ENCODE data around the gene PLCG2. TPM values are rescaled to one million over a fixed set of nuclear protein-coding genes. Genes with fewer than 3 reads are reported as not detected.

PLCG2 gene
- total and polyA plus RNA-seq, 2 of the 8 experiments (the other 6 are each of a cell fraction or from before 2014, with no cell fraction given) = 6.1 to 6.9 TPM

DNA sequence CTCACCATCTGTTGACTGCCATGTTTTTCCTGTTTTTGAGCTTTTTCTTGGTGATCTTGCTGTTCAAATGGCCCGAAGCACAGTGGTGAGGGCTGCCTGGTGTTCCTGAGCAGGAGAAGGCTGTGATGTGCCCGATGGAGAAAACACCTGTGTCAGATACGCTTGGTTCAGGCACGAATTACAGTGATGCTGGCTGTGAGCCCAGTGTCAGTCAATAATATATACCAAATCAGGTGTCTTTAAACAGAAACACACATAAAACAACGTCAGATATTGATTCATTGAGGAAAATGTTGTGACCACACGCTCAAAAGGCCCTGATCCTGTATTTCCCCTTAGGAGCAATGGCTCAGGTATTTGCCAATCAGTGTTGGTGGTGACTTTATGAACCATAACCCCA lies 120.5 kb downstream of the PLCG2 start:
- Histone ChIP-seq H3K4me2 (ENCODE audit: insufficient read depth in 1 of 2, low read depth in 2 of 2, low read length in 2 of 2) (no peak overlapping the region), H2BK120ac (replicated peaks; ENCODE audit: low read depth, low read length) (no peak overlapping the region), H3K9ac (replicated peaks in 1 of 4; ENCODE audit: extremely low read depth in 1 of 4, low read depth in 3 of 4, low read length in 3 of 4) (no peak overlapping the region), H3K14ac (ENCODE audit: insufficient read length) (no peak overlapping the region), H2AFZ (ENCODE audit: low read length) (no peak overlapping the region), H3K23me2 (ENCODE audit: low read depth, low read length) (no peaks in the 10 kb centered on the region), H2BK12ac (ENCODE audit: low read depth, low read length) (no peak overlapping the region), H3K27me3 (replicated peaks in 1 of 4; ENCODE audit: control insufficient read depth in 3 of 4, extremely low read depth in 1 of 4, insufficient read depth in 3 of 4, low read length in 3 of 4) (no peaks in the 10 kb centered on the region), H2BK15ac (ENCODE audit: low read length) (no peak overlapping the region), H2AK5ac (ENCODE audit: low read depth, low read length) (no peak overlapping the region), H4K5ac (ENCODE audit: insufficient read length, low read depth, low read length) (no peak overlapping the region), H3K27ac (ENCODE audit: low read depth, low read length) (no peak overlapping the region), H3K79me2 (ENCODE audit: control insufficient read depth in 1 of 2, insufficient read depth in 2 of 2, low read length in 2 of 2) (no peaks in the 10 kb centered on the region), H3K36me3 (ENCODE audit: control insufficient read depth in 2 of 4, insufficient read depth in 4 of 4, low read length in 3 of 4) (no peaks in the 10 kb centered on the region), H3K23ac (ENCODE audit: insufficient read length) (no peak overlapping the region), H3K4me1 (replicated peaks in 1 of 4; ENCODE audit: control insufficient read depth in 3 of 4, insufficient read depth in 4 of 4, low read length in 3 of 4) (no peaks in the 10 kb centered on the region; a peak in 2 of 7 replicates), H3K4me3 (ENCODE audit: extremely low read depth in 1 of 4, insufficient read depth in 2 of 4, low read depth in 3 of 4, low read length in 4 of 4) (no peak overlapping the region), H3K9me3 (ENCODE audit: insufficient read depth in 2 of 2, low read depth in 1 of 2, low read length in 1 of 2) (no peaks in the 10 kb centered on the region), H2BK20ac (ENCODE audit: low read length) (no peak overlapping the region), H4K8ac (ENCODE audit: extremely low read depth, insufficient read depth, low read length) (no peak overlapping the region), H4K20me1 (replicated peaks in 1 of 2; ENCODE audit: control insufficient read depth in 1 of 2, insufficient read depth in 2 of 2, low read length in 2 of 2) (no peaks in the 10 kb centered on the region), H4K91ac (replicated peaks; ENCODE audit: insufficient read length, low read length) (no peak overlapping the region), H3K56ac (replicated peaks; ENCODE audit: insufficient read length, low read depth, low read length) (no peak overlapping the region), H3K18ac (ENCODE audit: extremely low read depth, low read length) (no peak overlapping the region), H3K79me1 (ENCODE audit: low read depth, low read length) (no peaks in the 10 kb centered on the region), H2BK5ac (ENCODE audit: low read depth, low read length) (no peak overlapping the region), H3K4ac (replicated peaks; ENCODE audit: insufficient read length, low read depth, low read length) (no peak overlapping the region)
- DNase-seq (ENCODE audit: low read depth in 1 of 2, low spot score in 2 of 2) = no peak
- 83% methylated on average over 6 of the region's 6 CpGs; no CpG with 5 or more reads in 1 of the 2 experiments for WGBS, 2 experiments (ENCODE audit: extremely low coverage in 1 of 2, insufficient coverage in 1 of 2, insufficient read length in 1 of 2, insufficient replicate concordance in 2 of 2, low coverage in 1 of 2, low lambda C conversion rate in 2 of 2, missing lambda C conversion rate in 1 of 2)
- POLR2A ChIA-PET (ENCODE audit: partially characterized antibody) = no interaction called here
- CTCF ChIA-PET (ENCODE audit: partially characterized antibody) = interaction anchor here (0.9 to 13.3 kb wide), 2 partner anchors 9 to 26 kb away, joined by 3 to 138 read pairs; no protein-coding TSS in a partner anchor
- FAIRE-seq = no peak
- no peak for TF ChIP-seq CEBPB (IDR thresholded peaks at IDR 0.05; ENCODE audit: low read depth, low read length)
- TF ChIP-seq NANOG (IDR thresholded peaks at IDR 0.05; ENCODE audit: insufficient read depth, low read depth, low read length, poor library complexity, severe bottlenecking) = no peak
- TF ChIP-seq EP300 (IDR thresholded peaks at IDR 0.05; ENCODE audit: borderline replicate concordance in 1 of 2, low read depth in 2 of 2, low read length in 2 of 2) = no peak
- no peak for TF ChIP-seq NRF1 (IDR thresholded peaks at IDR 0.05; ENCODE audit: low read depth, low read length)
- no peak for TF ChIP-seq RBBP5 (IDR thresholded peaks at IDR 0.05; ENCODE audit: borderline replicate concordance, low read depth, low read length)
- TF ChIP-seq, protein P1, sequence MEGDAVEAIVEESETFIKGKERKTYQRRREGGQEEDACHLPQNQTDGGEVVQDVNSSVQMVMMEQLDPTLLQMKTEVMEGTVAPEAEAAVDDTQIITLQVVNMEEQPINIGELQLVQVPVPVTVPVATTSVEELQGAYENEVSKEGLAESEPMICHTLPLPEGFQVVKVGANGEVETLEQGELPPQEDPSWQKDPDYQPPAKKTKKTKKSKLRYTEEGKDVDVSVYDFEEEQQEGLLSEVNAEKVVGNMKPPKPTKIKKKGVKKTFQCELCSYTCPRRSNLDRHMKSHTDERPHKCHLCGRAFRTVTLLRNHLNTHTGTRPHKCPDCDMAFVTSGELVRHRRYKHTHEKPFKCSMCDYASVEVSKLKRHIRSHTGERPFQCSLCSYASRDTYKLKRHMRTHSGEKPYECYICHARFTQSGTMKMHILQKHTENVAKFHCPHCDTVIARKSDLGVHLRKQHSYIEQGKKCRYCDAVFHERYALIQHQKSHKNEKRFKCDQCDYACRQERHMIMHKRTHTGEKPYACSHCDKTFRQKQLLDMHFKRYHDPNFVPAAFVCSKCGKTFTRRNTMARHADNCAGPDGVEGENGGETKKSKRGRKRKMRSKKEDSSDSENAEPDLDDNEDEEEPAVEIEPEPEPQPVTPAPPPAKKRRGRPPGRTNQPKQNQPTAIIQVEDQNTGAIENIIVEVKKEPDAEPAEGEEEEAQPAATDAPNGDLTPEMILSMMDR (IDR thresholded peaks at IDR 0.05; ENCODE audit: control extremely low read depth in 1 of 3, insufficient read depth in 1 of 3, low read depth in 1 of 3, low read length in 3 of 3) = no peak
- no peak for TF ChIP-seq SP4 (IDR thresholded peaks at IDR 0.05; ENCODE audit: low read length)
- no peak for TF ChIP-seq SP1 (IDR thresholded peaks at IDR 0.05; ENCODE audit: low read depth, low read length)
- TF ChIP-seq, protein P2, sequence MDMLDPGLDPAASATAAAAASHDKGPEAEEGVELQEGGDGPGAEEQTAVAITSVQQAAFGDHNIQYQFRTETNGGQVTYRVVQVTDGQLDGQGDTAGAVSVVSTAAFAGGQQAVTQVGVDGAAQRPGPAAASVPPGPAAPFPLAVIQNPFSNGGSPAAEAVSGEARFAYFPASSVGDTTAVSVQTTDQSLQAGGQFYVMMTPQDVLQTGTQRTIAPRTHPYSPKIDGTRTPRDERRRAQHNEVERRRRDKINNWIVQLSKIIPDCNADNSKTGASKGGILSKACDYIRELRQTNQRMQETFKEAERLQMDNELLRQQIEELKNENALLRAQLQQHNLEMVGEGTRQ (IDR thresholded peaks at IDR 0.05; ENCODE audit: low read length) = no peak
- TF ChIP-seq CTBP2 (IDR thresholded peaks at IDR 0.05; ENCODE audit: borderline replicate concordance, insufficient read depth, insufficient read length, low read length) = no peak
